HG02885 (cell line): Measurements from ENCODE around the gene PAN3.
"Not testable (repeated sequence)": the region's sequence is repeated elsewhere in the genome, so short reads cannot be mapped to it uniquely, and the experiment has no call there.

Source experiments
- ATAC-seq: cut with Tn5 transposase; IDR thresholded peaks from one replicate; pipeline ENCODE4 v1.9.1; 2021; ENCODE audit warnings: mild to moderate bottlenecking; ENCODE audit not compliant: unreplicated experiment, poor library complexity

The PAN3 gene

DNA sequence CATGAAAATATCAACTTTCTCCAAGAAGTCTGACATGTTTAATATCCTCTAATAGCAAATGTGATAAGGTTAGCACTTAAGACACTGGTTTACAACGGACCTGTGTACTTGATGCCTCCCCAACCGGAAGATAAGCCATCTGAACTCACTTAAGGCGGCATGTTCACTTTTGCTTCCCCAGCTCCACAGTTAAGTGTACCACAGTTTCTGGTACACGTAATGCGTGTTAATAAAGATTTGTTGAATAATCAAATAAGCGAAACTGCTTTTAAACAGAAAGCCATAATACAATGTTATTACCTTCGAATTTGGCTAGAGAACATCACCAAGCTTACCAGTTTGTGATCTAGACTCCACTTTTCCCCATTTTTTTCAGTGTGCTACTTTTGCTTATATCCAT is 1.4 kb upstream of the PAN3 start:
- ATAC-seq: no peak

DNA sequence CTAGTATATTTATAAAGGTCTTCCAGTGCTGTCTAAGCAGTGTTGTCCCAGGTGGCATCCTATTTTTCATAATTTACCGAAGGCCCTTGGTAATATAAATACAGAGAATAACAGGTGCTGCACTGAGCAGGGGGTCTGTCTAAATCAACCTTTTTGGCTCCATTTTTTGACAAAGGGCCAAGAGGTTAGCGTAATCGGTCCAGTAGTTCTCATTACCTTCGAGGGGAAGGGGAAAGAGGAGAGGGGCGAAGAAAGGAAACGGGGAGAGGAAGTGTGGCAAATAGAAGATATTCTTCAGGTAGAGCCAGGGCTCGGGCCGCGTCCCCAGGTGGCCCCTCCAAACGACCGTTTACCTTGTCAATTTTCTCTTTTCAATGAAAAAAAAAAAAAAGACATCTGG is 749 bp upstream of the PAN3 start:
- ATAC-seq: peak; percentile 3

DNA sequence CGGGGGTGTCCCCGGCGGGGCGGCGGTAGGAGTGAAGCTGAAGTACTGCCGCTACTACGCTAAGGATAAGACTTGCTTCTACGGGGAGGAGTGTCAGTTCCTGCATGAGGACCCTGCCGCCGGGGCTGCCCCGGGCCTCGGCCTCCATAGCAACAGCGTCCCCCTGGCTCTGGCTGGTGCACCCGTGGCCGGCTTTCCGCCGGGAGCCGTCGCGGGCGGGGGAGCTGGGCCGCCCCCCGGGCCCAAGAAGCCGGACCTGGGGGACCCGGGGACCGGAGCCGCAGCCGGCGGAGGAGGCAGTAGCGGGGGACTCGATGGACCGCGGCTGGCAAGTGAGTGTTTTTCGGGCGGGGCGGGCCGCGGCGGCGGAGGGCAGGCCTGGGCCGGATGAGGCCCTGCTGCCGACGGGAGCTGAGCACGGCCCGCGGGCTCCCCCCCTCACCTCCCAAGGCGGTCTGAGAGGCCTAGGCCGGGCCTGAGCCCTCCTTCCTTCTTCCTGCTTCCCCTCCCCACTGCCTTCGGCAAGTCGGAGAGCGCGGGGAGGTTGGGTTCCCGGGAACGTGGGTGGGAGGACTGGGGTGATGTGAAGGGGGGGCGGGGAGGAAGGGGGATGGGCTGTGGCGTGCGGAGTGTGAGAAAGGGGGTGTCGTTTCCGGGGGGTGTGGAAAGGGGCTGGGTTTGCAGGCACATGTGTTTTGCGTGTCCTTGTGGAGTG is 568 bp downstream of the PAN3 start:
- ATAC-seq: peak; percentile 57

DNA sequence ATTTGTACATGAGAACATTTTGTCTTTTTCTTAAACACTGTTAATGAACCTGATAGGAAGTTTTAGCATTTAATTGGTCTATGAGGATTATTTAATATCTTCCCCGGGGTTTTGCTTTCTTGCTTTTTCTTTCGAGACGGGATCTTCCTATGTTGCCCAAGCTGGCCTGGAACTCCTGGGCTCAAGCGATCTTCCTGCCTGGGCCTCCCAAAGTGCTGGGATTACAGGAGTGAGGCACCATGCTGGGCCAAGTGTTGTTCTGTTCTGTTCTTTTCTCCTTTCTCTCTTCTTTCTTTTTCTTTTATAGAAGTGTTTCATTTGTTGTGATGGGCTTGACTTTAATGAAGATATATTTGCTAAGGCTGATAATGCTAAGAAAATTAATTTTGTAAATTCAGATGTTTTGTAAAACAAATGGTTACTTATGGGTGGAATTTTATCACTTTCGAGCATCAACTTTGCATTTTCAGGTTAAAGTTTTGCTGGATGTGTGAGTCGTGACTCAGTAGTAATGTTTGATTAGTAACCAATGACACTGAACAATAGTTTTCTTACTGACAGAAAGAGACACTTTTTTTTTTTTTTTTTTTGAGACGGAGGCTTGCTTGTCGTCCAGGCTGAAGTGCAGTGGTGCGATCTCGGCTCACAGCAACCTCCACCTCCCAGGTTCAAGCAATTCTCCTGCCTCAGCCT is 2.2 kb downstream of the PAN3 start:
- no peak for ATAC-seq

DNA sequence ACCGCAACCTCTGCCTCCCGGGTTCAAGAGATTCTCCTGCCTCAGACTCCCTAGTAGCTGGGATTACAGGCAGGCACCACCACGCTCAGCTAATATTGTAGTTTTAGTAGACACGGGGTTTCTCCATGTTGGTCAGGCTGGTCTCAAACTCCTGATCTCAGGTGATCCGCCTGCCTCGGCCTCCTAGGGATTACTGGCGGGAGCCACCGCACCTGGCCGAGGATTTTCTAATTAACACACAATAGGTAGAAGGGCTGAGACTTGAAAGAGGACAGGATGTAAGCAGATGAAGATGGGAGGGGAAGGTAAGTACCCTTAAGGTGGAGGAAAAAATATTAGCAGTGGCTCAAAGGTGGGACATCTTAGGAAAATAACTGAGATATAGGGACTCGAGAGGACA is 3.2 kb downstream of the PAN3 start:
- not testable (repeated sequence) for ATAC-seq

DNA sequence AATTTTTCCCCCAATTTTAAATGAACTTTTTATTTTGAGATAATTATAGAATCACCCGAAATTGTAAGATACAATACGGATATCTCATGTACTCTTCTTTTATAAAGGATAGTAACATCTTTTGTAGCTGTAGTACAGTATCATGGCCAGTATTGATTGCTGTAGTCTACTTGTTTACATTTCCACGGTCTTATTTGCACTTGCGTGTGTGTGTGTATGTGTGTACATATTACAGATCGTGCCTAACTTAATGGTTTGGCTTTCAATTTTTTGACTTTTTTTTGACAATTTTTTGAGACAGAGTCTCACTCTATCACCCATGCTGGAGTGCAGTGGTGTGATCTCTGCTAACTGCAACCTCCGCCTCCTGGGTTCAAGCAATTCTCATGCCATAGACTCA is 6.7 kb downstream of the PAN3 start:
- ATAC-seq: no peak

DNA sequence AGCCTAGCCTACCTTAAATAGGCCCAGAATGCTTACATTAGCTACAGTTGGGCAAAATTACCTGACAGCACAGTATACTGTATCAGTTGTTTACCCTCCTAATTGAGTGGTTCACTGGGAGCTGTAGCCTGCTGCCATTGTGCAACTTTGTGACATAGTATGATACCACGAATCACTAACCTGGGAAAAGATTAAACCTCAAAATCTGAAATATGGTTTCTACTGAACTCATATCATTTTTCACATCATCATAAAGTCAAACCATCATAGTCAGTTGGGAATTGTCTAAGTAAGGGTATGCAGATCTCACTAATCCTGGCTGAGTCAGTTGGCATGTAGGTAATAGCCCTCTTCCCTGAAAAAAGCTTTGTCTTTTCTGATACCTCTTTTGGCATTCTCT is 9.2 kb downstream of the PAN3 start:
- ATAC-seq: no peak

DNA sequence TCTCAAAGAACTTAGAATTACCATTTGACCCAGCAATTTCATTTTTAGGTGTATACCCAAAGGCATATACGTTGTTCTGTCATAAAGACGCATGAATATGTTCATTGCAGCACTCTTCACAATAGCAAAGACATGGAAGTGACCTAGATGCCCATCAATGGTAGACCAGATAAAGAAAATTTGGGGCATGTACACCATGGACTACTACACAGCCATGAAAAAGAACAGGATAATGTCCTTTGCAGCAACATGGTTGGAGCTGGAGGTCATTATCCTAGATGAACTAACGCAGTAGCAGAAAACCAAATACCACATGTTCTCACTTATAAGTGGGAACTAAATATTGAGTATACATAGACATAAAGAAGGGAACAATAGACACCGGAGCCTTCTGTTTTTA is 20.7 kb downstream of the PAN3 start:
- no peak for ATAC-seq

DNA sequence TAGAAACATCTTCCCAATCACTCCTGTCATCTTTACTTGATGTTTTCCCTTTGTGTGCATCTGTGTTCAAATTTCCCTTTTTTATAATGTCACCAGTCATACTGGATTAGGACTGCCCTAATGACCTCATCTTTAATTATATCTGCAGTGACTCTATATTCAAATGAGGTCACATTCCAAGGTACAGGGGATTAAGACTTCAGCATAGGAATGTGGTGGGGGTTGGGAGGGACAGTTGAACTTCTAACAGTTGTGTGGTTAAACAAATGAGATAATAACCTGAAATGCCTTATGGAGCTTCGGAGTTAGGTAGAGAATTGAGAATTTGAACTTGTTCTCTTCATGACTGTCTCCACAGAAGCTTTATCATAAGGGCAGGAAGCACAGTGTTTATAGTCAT is 23.0 kb downstream of the PAN3 start:
- no peak for ATAC-seq

DNA sequence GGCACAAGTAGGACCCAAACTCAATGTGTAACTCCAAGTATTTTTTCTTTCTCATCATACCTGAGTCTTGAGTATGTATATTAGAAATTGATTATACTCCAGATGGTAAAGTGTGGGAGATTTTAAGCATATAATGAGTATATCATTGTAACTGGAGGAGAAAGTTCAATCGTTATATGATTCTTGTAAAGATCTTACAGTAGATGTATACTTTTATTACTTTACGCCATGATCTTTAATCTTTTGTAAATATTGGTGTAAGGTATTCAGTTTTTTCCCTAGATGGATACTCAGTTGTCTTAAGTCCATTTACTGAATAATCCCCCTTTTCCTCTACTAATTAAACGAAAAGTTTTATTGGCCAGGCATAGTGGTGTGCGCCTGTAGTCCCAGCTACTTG is 25.2 kb downstream of the PAN3 start:
- ATAC-seq: no peak

DNA sequence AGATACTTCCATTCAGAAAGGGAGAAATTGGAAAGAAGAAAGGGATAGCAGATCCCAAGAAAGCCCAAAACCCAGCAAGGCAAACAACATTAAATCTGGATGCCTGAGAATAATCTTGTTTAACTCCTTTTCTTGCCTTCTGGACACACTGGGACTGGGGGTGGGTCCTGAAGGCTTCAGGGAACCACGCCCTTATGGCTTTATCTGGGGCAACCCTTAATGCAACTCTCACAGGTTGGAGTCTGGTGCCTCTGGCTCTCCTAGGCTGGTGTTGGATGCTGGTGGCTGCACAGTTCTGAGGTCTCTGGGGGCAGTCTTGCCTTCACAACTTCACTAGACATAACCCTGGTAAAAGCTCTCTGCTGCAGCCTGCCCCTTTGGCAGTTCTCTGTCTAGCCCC is 27.9 kb downstream of the PAN3 start:
- no peak for ATAC-seq

DNA sequence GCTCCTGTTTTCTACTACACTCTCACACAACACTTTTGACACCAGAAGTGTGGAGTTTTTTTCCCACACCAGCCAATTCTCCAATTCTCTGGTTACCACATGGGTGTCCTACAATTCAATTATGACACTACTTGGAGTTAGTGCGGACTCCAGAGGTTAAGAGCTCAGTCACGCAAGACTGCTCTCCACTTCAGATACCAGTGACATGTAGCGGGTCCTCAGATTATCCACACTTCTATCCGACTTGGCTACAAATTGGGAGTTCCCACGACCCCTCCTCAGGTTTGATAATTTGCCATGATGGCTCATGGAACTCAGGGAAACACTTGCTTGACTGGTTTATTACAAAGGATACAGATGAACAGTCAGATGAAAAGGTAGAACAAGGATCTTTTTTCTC is 32.9 kb downstream of the PAN3 start:
- no peak for ATAC-seq

DNA sequence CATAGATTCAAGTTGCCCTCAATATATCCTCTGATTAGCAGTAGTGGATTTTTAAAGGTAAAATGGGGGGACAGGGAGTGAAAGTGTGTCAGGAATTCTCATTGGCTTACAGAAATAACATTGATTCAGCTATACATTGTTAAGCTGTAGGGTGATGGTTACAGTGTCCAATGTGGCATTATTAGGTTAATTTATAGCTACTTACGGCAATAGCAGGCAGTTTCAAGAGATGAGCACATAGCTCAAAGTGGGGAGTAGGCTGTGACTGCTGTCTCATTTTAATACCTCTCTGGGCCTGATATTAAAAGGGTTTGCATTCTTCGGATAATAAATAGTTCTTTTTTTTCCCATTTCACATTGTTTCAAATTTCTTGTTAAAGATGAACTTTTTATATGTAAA is 34.6 kb downstream of the PAN3 start:
- ATAC-seq: no peak

DNA sequence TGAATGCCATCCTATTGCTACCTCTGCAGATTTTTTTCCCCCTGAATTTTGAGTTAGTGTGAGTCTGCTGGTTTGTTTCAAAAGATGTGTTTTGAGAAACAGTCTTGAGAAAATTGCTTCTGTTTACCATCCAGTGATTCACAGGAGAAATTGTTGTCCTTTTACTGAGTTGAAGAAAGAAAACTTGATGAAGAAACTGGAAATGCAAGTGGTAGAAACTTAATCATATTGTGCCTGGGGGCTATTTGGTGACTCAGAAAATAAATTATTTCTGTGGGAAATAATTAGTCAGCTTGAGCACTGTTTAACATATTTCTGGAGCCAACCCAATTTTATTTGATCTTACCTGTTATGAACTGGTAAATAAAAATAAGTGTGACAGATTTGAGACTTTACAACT is 35.4 kb downstream of the PAN3 start:
- ATAC-seq: no peak

DNA sequence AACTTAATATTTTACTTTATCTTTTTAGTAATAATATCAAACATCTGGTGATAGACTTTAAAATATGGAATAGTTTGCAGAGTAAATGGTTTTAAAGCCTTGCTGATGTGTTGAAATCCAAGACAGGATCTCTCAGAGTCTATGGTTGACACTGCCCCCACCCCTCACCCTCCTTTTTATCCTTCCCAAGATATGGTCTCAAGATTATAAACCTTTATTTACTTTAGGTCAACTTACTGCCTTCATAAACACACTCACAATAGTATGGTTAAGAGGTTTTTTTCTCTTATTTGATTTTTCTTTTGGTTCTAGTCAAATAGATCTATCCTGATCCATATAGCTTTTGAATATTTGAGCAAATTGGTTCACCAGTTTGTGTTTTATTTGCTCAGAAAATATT is 39.0 kb downstream of the PAN3 start:
- no peak for ATAC-seq

DNA sequence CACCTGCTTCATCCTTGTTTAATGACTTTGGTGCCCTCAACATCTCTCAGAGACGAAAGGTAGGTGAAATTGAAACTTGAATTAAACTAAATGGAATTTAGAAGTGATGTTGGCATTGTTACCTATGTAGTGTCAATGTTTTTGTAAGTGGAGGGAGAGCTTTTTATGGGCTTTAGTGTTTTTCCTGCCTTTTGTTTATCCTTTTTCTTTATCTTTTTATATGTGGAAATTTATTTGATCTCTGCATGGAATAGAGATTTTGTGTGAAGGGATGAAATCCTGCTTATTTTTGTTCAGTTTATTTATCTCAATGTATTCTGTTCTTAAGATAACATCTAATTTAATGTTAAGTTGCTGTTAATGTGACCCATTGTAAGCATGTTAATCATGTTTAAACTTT is 39.5 kb downstream of the PAN3 start:
- no peak for ATAC-seq

DNA sequence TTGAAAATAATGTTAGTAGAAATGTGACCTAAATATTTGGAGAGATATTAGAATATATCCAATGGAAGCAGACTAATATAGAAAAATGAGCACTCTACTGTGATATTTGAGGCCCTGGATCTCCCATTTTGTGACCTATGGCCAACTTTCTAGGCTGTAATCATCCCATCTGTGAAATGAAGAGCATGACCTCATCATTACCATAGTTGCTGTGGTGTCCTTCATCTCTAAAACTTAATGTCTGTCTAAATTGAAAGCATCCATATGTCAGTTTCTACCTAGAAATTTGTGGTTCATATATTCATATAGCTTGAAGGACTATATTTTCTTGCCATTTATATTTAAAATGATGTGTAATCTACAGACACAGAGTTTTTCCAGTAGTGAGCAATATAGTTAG is 41.6 kb downstream of the PAN3 start:
- no peak for ATAC-seq

DNA sequence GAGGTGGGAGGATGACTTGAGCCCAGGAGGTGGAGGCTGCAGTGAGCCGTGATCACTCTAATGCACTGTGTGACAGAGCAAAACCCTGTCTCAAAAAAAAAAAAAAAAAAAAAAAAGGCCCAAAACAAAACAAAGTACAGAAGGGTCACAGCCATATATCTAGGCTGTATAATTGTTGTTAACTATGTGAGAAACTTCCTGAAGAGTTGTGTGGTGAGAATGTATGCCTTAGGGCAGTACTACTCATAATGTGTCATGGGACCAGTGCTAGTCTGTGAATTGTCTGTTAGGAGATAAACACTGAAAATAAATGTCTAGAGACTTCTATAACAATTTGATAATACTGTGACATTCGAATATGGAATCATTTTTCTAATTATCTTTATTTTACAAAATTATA is 43.1 kb downstream of the PAN3 start:
- ATAC-seq: no peak

DNA sequence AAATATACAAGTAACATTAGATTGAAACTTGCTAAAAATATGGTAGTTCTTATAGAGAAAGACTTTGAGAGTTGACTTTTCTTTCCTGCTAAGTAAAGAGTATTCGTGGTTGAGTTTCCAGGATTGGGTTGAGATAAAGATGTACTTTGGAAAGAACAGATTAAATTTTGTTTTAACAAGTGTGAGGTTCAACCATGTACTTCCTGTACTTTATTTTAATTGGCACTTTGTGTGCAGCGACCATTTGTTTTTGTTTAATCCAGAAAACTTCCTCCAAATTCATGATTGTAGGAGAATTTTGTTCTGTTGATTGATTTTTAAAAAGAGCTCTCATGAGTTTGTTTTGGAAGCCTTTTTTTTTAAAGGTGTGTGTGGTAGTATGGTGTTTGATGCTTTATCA is 46.9 kb downstream of the PAN3 start:
- ATAC-seq: no peak

DNA sequence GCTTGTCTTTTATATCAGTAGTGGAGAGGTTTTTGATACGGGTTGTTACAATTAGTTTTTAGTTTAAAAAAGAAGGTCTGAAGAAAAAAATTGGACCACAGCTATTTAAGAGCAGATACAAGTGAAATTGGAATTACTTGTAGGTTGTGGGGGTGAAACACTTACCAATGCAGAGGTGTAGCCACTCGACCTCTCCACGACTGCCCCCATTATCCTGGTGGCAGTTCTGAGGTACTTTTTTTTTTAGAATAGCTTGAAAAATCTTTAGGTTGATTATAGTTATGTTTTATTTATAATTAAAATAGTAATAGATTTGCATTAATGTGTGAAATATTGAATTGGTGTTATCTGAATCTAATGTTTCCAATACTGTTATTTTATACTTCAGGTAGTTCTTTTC is 60.7 kb downstream of the PAN3 start:
- no peak for ATAC-seq

DNA sequence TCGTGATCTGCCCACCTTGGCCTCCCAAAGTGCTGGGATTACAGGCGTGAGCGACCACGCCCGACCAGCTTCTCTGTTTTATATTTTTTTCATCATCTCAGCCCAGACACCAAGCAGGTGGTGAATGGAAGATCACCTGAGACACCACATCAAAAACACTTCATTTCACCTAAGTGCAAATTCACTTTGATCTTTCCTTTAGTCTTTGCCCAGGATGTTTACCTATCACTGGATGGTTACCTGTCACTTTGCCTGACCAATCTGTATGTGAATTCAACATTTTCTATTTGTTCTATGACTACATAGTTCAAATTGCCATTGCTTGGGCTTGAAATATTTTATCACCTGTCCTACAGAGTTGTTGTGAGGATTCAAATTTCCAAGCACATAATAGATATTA is 65.7 kb downstream of the PAN3 start:
- ATAC-seq: no peak

DNA sequence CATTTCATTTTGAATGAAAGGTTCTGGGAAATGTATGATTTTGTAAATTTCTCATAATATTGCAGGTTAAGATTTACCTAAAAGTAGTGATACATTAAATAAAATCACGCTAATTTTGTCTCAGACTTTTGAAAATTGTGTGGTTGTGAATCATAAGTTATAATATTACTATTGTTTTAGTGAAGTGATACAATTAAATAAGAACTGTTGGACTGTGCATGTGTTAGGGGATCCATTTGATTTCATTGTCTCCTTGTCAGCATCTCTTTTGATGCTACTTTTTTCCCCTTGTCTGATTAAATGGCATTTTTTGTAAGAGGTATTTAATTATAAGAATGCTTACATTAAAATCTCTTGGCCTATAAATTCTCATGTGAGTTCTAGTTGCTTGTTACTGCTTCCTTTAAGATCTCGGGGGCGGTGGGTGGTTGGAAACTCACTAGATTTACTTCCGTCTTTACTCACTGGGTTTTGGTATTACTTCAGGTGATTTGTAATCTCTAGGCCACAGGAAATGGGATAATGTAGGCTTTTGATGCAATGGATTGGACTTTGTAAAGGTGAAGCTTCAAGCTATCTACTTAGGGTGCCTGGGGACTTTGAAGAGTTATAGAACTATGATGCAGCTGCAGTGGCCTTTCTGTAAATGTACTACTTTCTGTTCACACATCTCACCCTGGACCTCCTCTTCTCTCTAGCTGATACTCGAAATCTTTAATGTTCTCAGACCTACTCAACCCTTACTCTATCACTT is 66.5 kb downstream of the PAN3 start:
- peak; percentile 75 for ATAC-seq
